Right renal cortex interstitium (tissue), 3 donors: ENCODE results near the gene NOSTRIN. TPM values are rescaled to one million over a fixed set of nuclear protein-coding genes. Genes with fewer than 3 reads are reported as not detected.
"Not testable (repeated sequence)": the region's sequence is repeated elsewhere in the genome, so short reads cannot be mapped to it uniquely, and the experiment has no call there.

Experiments
- DNase-seq, 3 donors: peaks; one replicate each; pipeline ENCODE4 v3.0.0-alpha.2; 2013; ENCODE audit warnings: low read depth in 3 of 3, low spot score in 2 of 3
- polyA plus RNA-seq, 3 donors: library from polyadenylated mRNA; unstranded; fragments of 120-200 nt; gene quantifications; one replicate each; pipeline ENCODE4 v1.2.1, GENCODE V29; 2013; ENCODE audit not compliant: insufficient read length in 3 of 3

NOSTRIN gene
- polyA plus RNA-seq, 3 donors, result 34.0 to 37.5 (median 37.4) TPM

DNA sequence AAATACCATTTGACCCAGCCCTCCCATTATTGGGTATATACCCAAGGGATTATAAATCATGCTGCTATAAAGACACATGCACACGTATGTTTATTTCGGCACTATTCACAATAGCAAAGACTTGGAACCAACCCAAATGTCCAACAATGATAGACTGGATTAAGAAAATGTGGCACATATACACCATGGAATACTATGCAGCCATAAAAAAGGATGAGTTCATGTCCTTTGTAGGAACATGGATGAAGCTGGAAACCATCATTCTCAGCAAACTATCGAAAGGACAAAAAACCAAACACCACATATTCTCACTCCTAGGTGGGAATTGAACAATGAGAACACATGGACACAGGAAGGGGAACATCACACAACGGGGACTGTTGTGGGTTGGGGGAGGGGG lies 68.4 kb downstream of the NOSTRIN start:
- not testable (repeated sequence) for DNase-seq

- no peak for DNase-seq
These were observed 72.1 kb downstream of the NOSTRIN start for GRCh38 chr2:168874368-168875054.

- DNase-seq, result not testable (repeated sequence)
These were observed 79.7 kb downstream of the NOSTRIN start for GRCh38 chr2:168882163-168882562.

DNA sequence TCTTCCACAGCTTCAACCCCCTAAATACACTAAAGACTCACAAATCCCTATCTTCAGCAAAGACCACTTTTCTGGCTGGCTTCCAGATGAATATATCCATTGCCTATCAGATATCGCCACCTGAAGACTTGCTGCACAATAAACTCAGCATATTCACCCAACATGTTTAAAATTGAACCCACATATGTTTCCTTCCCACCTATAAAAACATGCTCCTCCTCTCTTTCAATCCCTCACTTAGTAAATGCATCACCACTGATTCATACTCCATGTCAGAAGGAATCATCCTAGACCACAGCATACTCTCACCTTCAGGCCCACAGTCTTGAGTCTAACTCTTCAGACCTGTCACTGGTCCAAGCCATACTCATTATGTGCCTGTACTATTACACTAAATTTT lies 82.5 kb downstream of the NOSTRIN start:
- DNase-seq, result no peak

DNA sequence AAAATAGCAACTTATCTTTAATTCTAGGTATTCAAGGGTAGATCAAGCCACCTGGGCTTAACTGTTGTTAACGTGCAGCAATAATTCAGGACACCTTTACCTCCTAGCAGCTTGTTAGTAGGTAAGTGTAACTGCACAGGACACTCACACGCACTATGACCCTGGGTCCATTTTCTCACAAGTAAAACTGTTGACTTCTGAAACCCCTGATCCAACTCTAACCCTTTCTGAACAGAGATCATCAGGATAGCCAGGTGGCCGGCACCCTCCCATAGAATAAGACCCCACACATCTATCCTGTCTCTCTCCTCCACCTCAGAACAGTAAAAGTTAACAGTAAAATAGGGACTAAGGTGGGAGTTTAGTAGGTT lies 87.2 kb downstream of the NOSTRIN start:
- no peak for DNase-seq

- peak; percentile 82 to 87 (median 83) for DNase-seq
These were observed 87.8 kb downstream of the NOSTRIN start, which contains the start of gene SPC25 for GRCh38 chr2:168890006-168890782. TSS of gene SPC25 (minus strand) at chr2:168890430. CDS start at chr2:168889519, 911 bp downstream.

DNA sequence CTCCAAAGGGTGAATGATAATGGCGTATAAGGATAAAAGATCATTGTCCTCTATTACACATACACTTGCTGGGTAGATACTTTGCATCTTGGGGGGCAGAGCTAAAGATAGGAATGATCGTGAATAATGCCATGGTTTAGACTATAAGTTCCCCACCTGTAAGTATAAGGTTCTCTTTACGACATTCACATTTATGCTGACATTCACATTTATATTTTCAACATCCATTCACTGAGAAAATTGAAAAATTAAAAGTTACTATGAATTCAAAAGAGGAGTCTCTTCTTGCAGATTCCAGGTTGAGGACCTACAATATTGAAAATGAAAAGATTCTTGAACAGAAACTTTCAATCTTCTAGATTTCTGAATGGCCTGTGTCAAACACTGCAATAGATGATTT lies 89.9 kb downstream of the NOSTRIN start:
- DNase-seq, result no peak

GRCh38 chr2:168894101-168894500 lies 91.7 kb downstream of the NOSTRIN start:
- no peak for DNase-seq

DNA sequence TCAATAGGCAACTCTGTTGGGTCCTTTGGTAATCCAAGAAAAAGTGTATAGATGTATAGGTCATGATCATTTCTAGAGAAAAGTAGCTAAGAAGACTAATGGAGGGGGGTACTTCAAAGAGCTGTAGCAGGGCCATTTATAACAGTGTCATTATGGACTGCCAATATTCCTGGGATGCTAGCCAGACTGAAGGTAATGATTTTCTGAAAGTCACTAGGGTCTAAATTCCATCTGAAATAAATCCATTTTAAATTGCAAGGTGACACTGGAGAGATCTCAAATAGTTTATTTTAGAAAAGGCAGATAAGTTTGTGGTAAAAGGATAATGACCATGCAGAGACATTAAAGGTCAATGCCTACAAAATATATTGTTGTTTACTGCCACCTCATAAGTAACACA lies 92.3 kb downstream of the NOSTRIN start:
- DNase-seq, result no peak

DNA sequence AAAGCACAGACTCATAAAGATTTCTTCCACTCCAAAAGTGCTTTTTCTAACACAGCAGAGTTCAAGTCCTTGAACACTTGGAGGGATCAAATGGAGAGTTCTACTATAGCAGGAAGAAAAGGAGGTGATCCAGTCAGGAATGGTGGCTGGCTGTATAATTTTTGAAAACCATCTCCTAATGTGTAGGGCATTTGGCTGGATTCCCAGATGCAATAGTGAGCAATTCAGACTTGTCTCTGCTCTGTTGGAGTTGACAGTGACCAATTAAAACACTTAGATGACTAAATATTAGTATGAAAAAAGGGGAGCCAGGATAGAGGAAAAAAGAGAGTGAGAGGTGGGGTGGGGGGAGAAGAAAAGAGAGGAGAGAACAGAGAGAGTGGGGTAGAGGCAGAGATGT lies 93.3 kb downstream of the NOSTRIN start:
- DNase-seq, result no peak

DNA sequence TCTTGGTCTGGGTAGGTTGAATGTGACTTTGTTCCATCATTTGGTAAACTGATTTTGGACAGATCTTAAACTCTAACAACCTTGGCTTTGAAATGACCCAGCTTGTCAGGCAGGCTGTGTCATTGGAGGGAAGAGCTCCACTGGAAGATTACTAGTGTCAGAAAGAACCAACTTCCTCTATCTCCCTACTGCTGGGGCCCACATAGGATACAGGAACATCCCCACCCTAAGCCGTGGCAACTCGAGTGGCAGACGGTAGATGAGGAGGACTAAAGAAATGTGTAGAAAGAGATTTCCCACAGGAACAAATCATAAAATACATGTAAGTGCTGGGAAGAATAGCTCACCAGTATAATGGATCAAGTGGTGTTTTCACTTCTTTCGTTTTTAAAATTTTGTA lies 94.3 kb downstream of the NOSTRIN start:
- DNase-seq, result no peak

GRCh38 chr2:168897449-168897848 lies 95.0 kb downstream of the NOSTRIN start:
- no peak for DNase-seq

DNA sequence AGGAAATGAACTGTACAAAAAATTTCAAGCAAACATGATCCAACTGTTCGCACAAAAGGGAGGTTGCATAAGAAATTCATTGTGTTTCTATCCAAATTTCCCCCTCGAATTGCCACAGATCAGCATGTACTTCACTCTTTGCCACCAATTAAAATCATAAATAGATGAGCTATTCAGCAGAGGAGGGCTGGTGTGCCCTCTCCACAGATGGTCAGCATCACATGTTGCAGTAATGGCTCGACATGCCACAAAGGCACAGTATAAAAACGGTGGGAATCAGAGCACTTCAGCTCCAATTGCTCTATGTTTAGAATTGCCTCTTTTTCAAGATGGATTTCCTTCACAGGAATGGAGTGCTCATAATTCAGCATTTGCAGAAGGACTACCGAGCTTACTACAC lies 98.6 kb downstream of the NOSTRIN start, which contains the start of gene G6PC2:
G6PC2 (plus strand) TSS at position 289 of the 400 bp plus-strand sequence; CDS start at position 330, 41 bp downstream.
- DNase-seq, result no peak

- no peak for DNase-seq
These were observed 101.5 kb downstream of the NOSTRIN start for GRCh38 chr2:168903888-168904287.

GRCh38 chr2:168904358-168904757 lies 101.9 kb downstream of the NOSTRIN start:
- no peak for DNase-seq

GRCh38 chr2:168907940-168908662 lies 105.7 kb downstream of the NOSTRIN start:
- DNase-seq, result no peak

DNA sequence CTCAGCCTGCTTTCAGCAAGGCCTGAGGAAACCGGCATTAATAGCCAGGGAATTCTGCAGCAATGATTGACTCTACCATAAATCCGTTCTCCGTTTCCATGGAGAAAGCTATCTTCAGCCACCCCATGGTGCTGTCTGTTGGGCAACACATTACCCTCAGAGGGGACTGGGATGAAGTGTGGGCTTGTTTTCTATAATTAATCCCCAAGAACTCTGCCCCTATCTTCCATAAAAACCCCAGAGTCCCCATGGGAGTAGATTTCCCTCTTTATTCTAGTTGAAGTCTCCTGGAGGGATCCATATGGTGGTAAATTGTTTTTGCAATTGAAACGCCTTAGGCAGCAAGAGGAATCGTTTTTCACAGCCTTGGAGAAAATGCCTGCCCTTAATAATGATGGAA lies 107.9 kb downstream of the NOSTRIN start:
- no peak for DNase-seq

- no peak for DNase-seq
These were observed 110.0 kb downstream of the NOSTRIN start for GRCh38 chr2:168912466-168912865.

GRCh38 chr2:168912901-168913369 lies 110.5 kb downstream of the NOSTRIN start:
- no peak for DNase-seq

GRCh38 chr2:168913495-168913894 lies 111.1 kb downstream of the NOSTRIN start:
- no peak for DNase-seq
